ENCODE data around the gene SFTPA2.
"Not testable (repeated sequence)": the region's sequence is repeated elsewhere in the genome, so short reads cannot be mapped to it uniquely, and the experiment has no call there.

SFTPA2 gene

GRCh38 chr10:79601939-79602338 is 41.7 kb upstream of the SFTPA2 start:
- no peak for TF ChIP-seq CTCF (IDR thresholded peaks at IDR 0.05)
- Mint-ChIP-seq H3K27me3 (ENCODE audit: low read depth, poor library complexity) (peaks cover 18% of the 10 kb centered on the region), H3K9me3 (peaks cover 40% of the 10 kb centered on the region), H3K4me1 (no peaks in the 10 kb centered on the region), H3K4me3 (no peak overlapping the region), H3K36me3 (ENCODE audit: low read depth) (peaks cover 5% of the 10 kb centered on the region), H3K27ac (no peak overlapping the region)
- no peak for DNase-seq

GRCh38 chr10:79599644-79600043 is 39.4 kb upstream of the SFTPA2 start:
- not testable (repeated sequence) for DNase-seq; H3K27ac Mint-ChIP-seq; H3K4me3 Mint-ChIP-seq; H3K36me3 Mint-ChIP-seq (ENCODE audit: low read depth); H3K4me1 Mint-ChIP-seq
- Mint-ChIP-seq H3K9me3 (peaks cover 48% of the 10 kb centered on the region), H3K27me3 (ENCODE audit: low read depth, poor library complexity) (peaks cover 17% of the 10 kb centered on the region)

- Mint-ChIP-seq H3K27ac (no peak overlapping the region), H3K36me3 (ENCODE audit: low read depth) (peaks cover 5% of the 10 kb centered on the region), H3K4me3 (no peak overlapping the region), H3K4me1 (no peaks in the 10 kb centered on the region), H3K27me3 (ENCODE audit: low read depth, poor library complexity) (peaks cover 21% of the 10 kb centered on the region), H3K9me3 (peaks cover 39% of the 10 kb centered on the region)
- no peak for TF ChIP-seq CTCF (IDR thresholded peaks at IDR 0.05)
- no peak for DNase-seq
Measured at GRCh38 chr10:79595510-79595909, 35.3 kb upstream of the SFTPA2 start.

GRCh38 chr10:79594565-79594964 is 34.4 kb upstream of the SFTPA2 start:
- not testable (repeated sequence) for H3K4me3 Mint-ChIP-seq; H3K36me3 Mint-ChIP-seq (ENCODE audit: low read depth); DNase-seq; H3K27ac Mint-ChIP-seq; H3K4me1 Mint-ChIP-seq
- H3K9me3 Mint-ChIP-seq: peaks cover 33% of the 10 kb centered on the region
- H3K27me3 Mint-ChIP-seq (ENCODE audit: low read depth, poor library complexity): peaks cover 24% of the 10 kb centered on the region

- no peaks in the 10 kb centered on the region for H3K36me3 Mint-ChIP-seq (ENCODE audit: low read depth)
- peaks cover 30% of the 10 kb centered on the region for H3K27me3 Mint-ChIP-seq (ENCODE audit: low read depth, poor library complexity)
- no peak for TF ChIP-seq CTCF (IDR thresholded peaks at IDR 0.05)
- DNase-seq: no peak
- peaks cover 23% of the 10 kb centered on the region for H3K9me3 Mint-ChIP-seq
- H3K4me3 Mint-ChIP-seq: no peak overlapping the region
- no peak overlapping the region for H3K27ac Mint-ChIP-seq
- H3K4me1 Mint-ChIP-seq: no peaks in the 10 kb centered on the region
Measured at GRCh38 chr10:79593377-79593776, 33.2 kb upstream of the SFTPA2 start.

GRCh38 chr10:79588800-79589199 is 28.6 kb upstream of the SFTPA2 start:
- no peaks in the 10 kb centered on the region for H3K4me1 Mint-ChIP-seq
- H3K4me3 Mint-ChIP-seq: no peak overlapping the region
- H3K9me3 Mint-ChIP-seq: no peaks in the 10 kb centered on the region
- TF ChIP-seq CTCF (IDR thresholded peaks at IDR 0.05): no peak
- no peak overlapping the region for H3K27ac Mint-ChIP-seq
- no peaks in the 10 kb centered on the region for H3K36me3 Mint-ChIP-seq (ENCODE audit: low read depth)
- DNase-seq: no peak
- peaks cover 17% of the 10 kb centered on the region for H3K27me3 Mint-ChIP-seq (ENCODE audit: low read depth, poor library complexity)

GRCh38 chr10:79586933-79587332 is 26.7 kb upstream of the SFTPA2 start:
- DNase-seq: no peak
- no peak for TF ChIP-seq CTCF (IDR thresholded peaks at IDR 0.05)
- no peaks in the 10 kb centered on the region for H3K4me1 Mint-ChIP-seq
- no peaks in the 10 kb centered on the region for H3K9me3 Mint-ChIP-seq
- H3K27ac Mint-ChIP-seq: no peak overlapping the region
- H3K4me3 Mint-ChIP-seq: no peak overlapping the region
- H3K36me3 Mint-ChIP-seq (ENCODE audit: low read depth): no peaks in the 10 kb centered on the region
- H3K27me3 Mint-ChIP-seq (ENCODE audit: low read depth, poor library complexity): peaks cover 21% of the 10 kb centered on the region

Measured in nephron progenitor cell (in vitro differentiated cells).